HG02610 (cell line): ENCODE data around the gene CNTNAP2.
"Not testable (repeated sequence)": the region's sequence is repeated elsewhere in the genome, so short reads cannot be mapped to it uniquely, and the experiment has no call there.

Experiments used
- ATAC-seq: cut with Tn5 transposase; IDR thresholded peaks from one replicate; pipeline ENCODE4 v1.9.1; 2021; ENCODE audit warnings: mild to moderate bottlenecking, moderate library complexity; ENCODE audit not compliant: unreplicated experiment

Gene CNTNAP2

DNA sequence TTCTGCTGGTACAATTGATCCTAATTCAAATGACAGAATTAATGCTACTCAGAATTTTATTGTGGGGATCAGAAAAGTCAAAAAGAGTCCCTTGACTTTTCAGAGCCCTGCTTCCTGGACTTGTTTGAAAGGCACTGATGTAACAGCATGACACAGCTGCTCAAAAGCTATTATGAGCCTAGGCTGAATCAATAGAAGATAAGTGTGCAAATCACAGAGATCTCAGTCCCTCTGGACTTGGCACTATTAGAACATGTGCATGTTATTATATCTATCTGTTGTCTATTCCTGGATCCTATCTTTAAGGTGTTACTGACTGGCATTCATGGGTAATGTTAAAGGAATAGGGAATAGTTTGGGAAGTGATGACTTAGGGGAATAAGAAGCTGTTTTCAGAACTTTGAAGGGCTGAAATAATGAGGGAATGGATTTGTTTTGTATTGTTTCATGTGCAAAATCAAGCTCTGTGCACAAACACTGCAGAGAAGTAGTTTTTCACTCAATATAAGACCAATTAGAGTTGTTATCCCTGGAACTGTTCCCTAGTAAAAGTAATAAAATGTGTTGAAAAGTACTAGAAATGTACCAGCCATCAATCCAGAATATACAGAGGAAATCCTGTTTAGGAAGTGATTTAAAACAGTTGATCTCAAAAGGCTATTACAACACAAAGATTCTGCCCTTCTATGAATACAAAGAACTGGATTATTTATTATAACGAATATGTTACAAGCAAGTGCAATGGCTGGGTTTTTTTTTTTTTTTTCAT, 1659.1 kb downstream of the CNTNAP2 start:
- ATAC-seq = no peak

DNA sequence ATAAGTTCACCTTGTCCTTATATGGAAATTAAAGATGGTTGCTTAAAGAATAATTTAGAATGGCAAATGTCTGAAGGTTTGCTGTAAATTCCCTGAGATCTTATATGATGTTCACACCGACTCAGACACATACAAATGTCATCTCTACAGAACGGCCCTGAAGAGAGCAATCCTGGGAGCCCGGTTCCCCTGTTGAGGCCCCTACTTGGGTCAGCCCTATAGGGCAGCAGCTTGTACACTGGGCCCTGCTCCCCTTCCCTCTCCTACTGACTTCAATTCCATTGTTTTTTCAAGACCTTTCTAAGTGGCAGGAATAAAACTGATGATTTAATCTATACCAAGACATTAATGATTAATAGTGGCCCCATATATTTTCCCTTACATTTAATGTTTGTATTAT, 1660.7 kb downstream of the CNTNAP2 start:
- no peak for ATAC-seq

GRCh38 chr7:147779949-147780348, 1663.3 kb downstream of the CNTNAP2 start:
- no peak for ATAC-seq

GRCh38 chr7:147796581-147796980, 1680.0 kb downstream of the CNTNAP2 start:
- ATAC-seq = no peak

GRCh38 chr7:147798001-147798400, 1681.4 kb downstream of the CNTNAP2 start:
- ATAC-seq = no peak

GRCh38 chr7:147801762-147802161, 1685.2 kb downstream of the CNTNAP2 start:
- not testable (repeated sequence) for ATAC-seq

- ATAC-seq = no peak
Measured at GRCh38 chr7:147803151-147803550, 1686.5 kb downstream of the CNTNAP2 start.

- ATAC-seq = no peak
Measured at GRCh38 chr7:147803606-147804005, 1687.0 kb downstream of the CNTNAP2 start.

DNA sequence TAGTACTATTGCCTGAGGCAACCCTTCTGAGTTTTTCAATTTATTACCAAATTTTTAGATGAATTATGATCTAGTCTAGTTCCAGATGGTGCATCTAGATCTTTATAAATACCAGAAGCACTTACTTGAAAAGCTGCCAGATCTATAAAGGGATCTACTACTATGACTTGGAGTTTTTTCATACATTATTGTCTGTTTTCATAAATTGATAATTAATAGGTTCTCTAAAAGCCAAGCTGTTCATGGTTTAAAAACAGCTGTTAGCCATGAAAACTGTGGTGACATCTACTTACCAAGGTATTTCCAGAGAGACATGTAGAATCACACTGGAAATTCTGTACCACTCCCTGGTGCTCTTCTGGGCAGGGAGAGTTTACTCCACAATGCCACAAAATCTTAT, 1687.4 kb downstream of the CNTNAP2 start:
- no peak for ATAC-seq

GRCh38 chr7:147805996-147806576, 1689.5 kb downstream of the CNTNAP2 start:
- ATAC-seq = no peak

GRCh38 chr7:147809786-147810185, 1693.2 kb downstream of the CNTNAP2 start:
- ATAC-seq = no peak

DNA sequence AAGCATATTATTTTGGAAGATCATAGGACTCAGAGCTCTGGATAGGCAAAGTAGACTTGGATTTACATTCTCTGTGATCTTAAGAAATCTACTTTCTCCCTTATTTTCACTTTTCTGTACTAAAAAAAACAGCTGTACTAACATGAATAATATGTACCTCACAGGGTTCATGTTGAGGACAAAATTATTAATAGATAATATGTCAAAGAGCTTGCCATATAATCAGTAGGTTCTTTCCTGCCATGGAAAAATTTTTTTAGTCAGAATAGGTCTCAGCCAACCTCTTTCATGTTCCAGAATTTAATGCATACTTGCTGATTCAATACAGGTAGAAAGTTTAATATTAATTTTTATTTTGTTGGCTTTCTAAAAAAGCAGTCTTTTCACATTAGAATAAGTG, 1693.7 kb downstream of the CNTNAP2 start:
- ATAC-seq = no peak

DNA sequence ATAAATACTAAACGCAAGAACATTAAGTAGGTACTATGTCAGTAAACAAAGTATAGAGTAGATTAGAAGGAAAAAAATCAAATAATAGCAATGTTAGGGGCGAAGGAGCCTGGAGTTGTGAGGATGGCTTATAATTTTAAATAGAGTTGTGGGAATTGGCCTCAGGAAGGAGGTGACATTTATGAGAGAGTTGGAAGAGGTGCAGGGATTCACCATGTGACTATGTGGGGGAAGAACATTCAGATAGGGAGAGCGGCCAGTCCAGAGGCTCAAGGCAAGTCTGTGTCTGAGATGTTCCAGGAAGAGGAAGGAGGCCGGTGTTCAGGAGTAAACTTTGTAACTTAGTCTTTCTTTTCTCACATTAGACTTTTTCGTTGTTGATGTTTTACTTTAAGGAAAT, 1695.3 kb downstream of the CNTNAP2 start:
- no peak for ATAC-seq

DNA sequence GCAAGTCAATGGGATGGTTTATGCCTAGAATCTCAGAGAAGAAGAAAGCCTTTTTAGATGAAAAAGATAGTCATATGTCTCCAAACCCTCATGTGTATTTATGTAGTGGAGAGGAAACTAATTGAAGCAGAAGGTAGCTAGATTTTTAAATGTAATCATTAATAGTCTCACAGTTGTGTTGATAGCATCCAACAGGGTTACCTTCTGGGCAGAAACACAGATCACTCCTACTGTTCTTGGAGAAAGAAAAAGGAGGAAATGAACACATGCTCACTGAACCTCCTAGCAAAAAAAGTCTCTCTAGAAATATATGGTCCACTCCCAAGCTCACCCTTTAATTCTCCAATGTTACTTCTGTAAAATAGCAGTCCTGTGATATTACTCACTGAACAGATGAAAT, 1696.7 kb downstream of the CNTNAP2 start:
- ATAC-seq = no peak

- ATAC-seq = no peak
Measured at GRCh38 chr7:147818317-147818716, 1701.7 kb downstream of the CNTNAP2 start.

DNA sequence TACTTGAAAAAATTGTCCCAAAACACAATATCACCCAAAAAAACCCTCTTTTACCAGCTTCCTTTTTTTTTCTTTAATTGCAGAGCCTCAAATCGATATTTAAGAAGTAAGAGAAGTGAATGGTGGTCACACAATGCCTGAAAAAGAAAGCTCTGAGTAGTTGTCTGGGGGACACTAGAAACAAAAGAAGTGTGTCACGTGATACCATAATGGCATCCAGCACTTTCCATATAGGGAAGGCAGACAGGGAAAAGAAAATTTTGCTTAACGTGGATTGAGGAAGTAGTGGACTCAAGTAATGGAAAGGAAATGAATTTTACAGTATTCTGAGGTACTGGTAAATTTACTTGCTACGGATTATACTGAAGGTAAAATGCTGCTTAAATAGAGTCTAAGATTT, 1708.1 kb downstream of the CNTNAP2 start:
- ATAC-seq = no peak

GRCh38 chr7:147829016-147829415, 1712.4 kb downstream of the CNTNAP2 start:
- ATAC-seq = no peak

DNA sequence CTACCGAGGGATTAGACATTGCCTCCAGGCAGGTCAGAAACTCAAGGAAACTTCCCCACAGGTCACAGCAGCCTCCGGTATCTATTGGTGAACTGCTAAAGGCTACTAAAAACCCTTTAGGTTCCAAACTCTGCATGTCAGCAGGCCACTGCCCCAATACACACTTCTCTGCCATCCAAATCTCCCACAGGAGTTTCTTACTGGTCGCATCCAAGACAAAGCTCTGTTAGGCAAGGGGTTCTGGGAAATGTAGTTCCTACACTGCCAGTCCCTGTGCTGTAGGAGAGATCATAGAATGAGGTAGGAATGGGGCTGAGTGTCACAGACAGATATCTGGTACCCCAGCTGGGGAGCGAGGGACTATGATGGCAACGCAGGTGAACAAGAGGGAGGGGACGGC, 1717.0 kb downstream of the CNTNAP2 start:
- ATAC-seq = no peak

GRCh38 chr7:147833970-147834369, 1717.4 kb downstream of the CNTNAP2 start:
- no peak for ATAC-seq

DNA sequence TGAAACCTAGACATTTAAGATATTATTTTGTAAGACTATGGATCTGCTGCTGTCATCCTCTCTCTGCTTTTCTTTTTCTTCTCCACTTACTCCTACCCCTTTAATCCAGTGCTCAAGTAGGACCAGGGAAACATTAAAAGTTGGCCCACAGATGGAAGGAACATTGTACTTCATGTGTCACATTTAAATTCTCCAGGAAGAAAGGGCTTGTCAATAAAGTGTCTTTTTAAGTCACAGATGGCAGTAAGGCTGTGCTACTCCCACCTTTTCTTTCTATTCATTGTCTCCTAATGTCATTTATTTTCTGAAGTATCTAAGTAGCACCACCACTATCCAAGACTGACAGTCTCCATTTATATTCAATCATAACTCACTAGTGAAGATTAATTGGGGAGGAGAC, 1736.2 kb downstream of the CNTNAP2 start:
- no peak for ATAC-seq

DNA sequence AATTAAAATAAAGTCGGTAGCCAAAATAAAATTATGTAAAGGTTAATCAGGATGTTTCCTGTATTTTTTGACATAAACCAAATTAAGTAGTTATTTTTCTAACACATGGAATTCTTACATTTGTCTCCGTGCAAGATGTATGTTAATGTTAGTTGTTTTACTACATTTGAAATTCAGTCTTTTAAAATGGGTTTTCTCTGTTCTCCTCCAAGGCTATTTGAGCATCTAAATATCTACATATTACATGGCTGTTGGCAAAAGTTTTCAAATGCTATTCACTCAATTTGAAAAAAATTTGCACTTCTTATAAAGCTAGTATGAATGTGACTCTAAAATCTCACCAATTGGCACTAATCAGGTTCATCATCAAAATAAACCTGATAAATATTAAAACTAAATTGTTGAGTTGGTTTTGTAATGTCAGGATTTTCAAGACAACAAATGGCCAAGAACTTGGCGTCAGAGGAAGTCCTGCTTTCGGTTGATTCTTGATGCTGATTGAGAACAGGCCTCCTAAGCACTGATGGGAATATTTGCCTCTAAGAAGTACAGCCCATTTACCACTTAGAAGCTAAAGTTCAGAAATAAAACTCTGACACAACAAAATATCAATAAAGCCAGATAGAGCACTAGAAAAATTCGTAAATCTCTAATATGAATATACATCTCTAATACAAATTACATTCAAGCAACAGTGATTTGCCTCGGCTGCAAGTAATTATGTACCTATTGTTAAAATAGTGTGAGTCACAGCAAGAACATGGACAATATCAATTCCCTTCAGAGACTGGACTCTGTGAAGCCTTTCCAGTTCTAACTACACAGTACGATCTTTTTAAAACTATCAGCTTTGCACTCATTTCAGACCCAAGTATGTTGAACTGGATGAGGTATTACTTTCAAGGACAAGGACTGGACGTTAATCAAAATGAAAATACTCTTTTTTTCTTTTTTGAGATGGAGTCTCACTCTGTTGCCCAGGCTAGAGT, 1740.8 kb downstream of the CNTNAP2 start:
- ATAC-seq = no peak

DNA sequence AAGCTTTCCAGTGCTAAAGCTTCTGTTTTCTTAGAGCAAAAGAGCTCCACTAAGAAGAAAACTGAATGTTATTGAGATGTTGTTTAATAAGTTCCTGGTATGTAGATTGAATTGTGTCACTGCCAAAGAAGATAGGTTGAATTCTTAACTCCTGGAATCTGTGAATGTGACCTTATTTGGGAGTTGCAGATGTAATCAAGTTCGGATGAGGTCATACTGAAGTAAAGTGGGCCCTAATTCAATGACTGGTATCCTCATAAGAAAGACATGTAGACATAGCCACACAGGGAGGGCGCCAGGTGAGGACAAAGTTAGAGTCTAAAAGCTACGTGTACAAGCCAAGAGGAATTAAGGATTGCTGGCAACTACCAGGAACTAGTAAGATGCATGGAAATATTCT, 1741.8 kb downstream of the CNTNAP2 start:
- ATAC-seq = no peak
